ENCODE data around the gene SAA1.
"Not testable (repeated sequence)": the region's sequence is repeated elsewhere in the genome, so short reads cannot be mapped to it uniquely, and the experiment has no call there.

SAA1 gene

GRCh38 chr11:18261721-18262120 is 4.3 kb upstream of the SAA1 start:
- no peak for DNase-seq

GRCh38 chr11:18262681-18263350 is 3.2 kb upstream of the SAA1 start:
- not testable (repeated sequence) for DNase-seq

GRCh38 chr11:18264035-18264434 is 2.0 kb upstream of the SAA1 start:
- no peak for DNase-seq

GRCh38 chr11:18264677-18265555 is 1.1 kb upstream of the SAA1 start:
- no peak for DNase-seq

GRCh38 chr11:18267335-18268133 is 1.5 kb downstream of the SAA1 start:
- peak; percentile 27 for DNase-seq

GRCh38 chr11:18269252-18269651 is 3.2 kb downstream of the SAA1 start:
- not testable (repeated sequence) for DNase-seq

GRCh38 chr11:18270102-18270501 is 4.0 kb downstream of the SAA1 start:
- DNase-seq, result no peak

GRCh38 chr11:18271206-18271605 is 5.1 kb downstream of the SAA1 start:
- DNase-seq, result no peak

- no peak for DNase-seq
Observed at GRCh38 chr11:18277565-18278271, 11.7 kb downstream of the SAA1 start.

- no peak for DNase-seq
Observed at GRCh38 chr11:18280438-18281045, 14.5 kb downstream of the SAA1 start.

GRCh38 chr11:18282626-18283025 is 16.6 kb downstream of the SAA1 start:
- DNase-seq, result no peak

- no peak for DNase-seq
Observed at GRCh38 chr11:18285841-18286240, 19.8 kb downstream of the SAA1 start.

GRCh38 chr11:18288911-18289310 is 22.8 kb downstream of the SAA1 start:
- DNase-seq, result no peak

- no peak for DNase-seq
Observed at GRCh38 chr11:18294862-18295261, 28.8 kb downstream of the SAA1 start.

- DNase-seq, result no peak
Observed at GRCh38 chr11:18295316-18295715, 29.3 kb downstream of the SAA1 start.

GRCh38 chr11:18299721-18300120 is 33.7 kb downstream of the SAA1 start:
- DNase-seq, result no peak

GRCh38 chr11:18304745-18305144 is 38.7 kb downstream of the SAA1 start:
- DNase-seq, result no peak

- no peak for DNase-seq
Observed at GRCh38 chr11:18307461-18308139, 41.5 kb downstream of the SAA1 start.

GRCh38 chr11:18308242-18308641 is 42.2 kb downstream of the SAA1 start:
- no peak for DNase-seq

GRCh38 chr11:18309691-18310090 is 43.6 kb downstream of the SAA1 start:
- DNase-seq, result no peak

- DNase-seq, result no peak
Observed at GRCh38 chr11:18310800-18311340, 44.8 kb downstream of the SAA1 start.
